Lung (tissue), 12 donors: Measurements from ENCODE around the gene EDC4. TPM values are rescaled to one million over a fixed set of nuclear protein-coding genes. Genes with fewer than 3 reads are reported as not detected.

Experiments used
- ATAC-seq: fragments of 200-7000 bp; cut with Tn5 transposase; one replicate; pipeline ENCODE4 v1.9.1; 2020; ENCODE audit warnings: moderate number of reproducible peaks; ENCODE audit not compliant: insufficient read depth, low FRiP score
- DNase-seq, 3 donors: peaks; one replicate each; pipeline ENCODE4 v3.0.0-alpha.2; 2013 to 2017
- H3K27ac ChIP-seq, 2 donors: one replicate each; pipeline ENCODE4 v1.5.1; 2013; ENCODE audit warnings: mild to moderate bottlenecking in 2 of 2, moderate library complexity in 2 of 2, control low read depth in 1 of 2, inconsistent platforms in 1 of 2, low read depth in 1 of 2, low read length in 1 of 2
- H3K27me3 ChIP-seq, 3 donors: one replicate each; pipeline ENCODE4 v1.5.1; 2013; ENCODE audit warnings: low read length in 2 of 3; ENCODE audit not compliant: control insufficient read depth in 3 of 3, insufficient read depth in 3 of 3
- H3K36me3 ChIP-seq, 4 donors: one replicate each; pipeline ENCODE4 v1.5.1; 2013; ENCODE audit warnings: low read length in 4 of 4, mild to moderate bottlenecking in 1 of 4, moderate library complexity in 1 of 4; ENCODE audit not compliant: control insufficient read depth in 4 of 4, insufficient read depth in 4 of 4
- H3K4me1 ChIP-seq, 5 donors: one replicate each; pipeline ENCODE4 v1.5.1; 2013; ENCODE audit warnings: low read length in 5 of 5, mild to moderate bottlenecking in 2 of 5, moderate library complexity in 1 of 5; ENCODE audit not compliant: control insufficient read depth in 5 of 5, insufficient read depth in 5 of 5
- H3K4me3 ChIP-seq: one replicate; pipeline ENCODE4 v1.5.1; 2013; ENCODE audit warnings: mild to moderate bottlenecking, control low read depth, moderate library complexity
- H3K9ac ChIP-seq, 2 donors: one replicate each; pipeline ENCODE4 v1.5.1; 2013; ENCODE audit warnings: low read length in 2 of 2, control low read depth in 1 of 2; ENCODE audit not compliant: insufficient read depth in 1 of 2
- H3K9me3 ChIP-seq, 4 donors: one replicate each; pipeline ENCODE4 v1.5.1; 2013; ENCODE audit warnings: low read length in 3 of 4, mild to moderate bottlenecking in 1 of 4, moderate library complexity in 1 of 4; ENCODE audit not compliant: control insufficient read depth in 4 of 4, insufficient read depth in 3 of 4
- CTCF ChIP-seq: IDR thresholded peaks from 2 replicates; pipeline ENCODE4 v1.5.1; 2012; ENCODE audit warnings: mild to moderate bottlenecking; ENCODE audit errors: control extremely low read depth, extremely low read depth
- WGBS, 2 donors: extraction: QIAGEN DNeasy Blood & Tissue Kit; methylation state at CpG; one replicate each; pipeline ENCODE4 v1.1.7; 2013; 5-methylcytosine and 5-hydroxymethylcytosine counted together
- polyA plus RNA-seq, 2 donors: library from polyadenylated mRNA; stranded (reverse); fragments of 200-250 nt; gene quantifications; one replicate each; pipeline ENCODE4 v1.2.1, GENCODE V29; 2013
- total RNA-seq, 2 donors: library from RNA; depleted of rRNA in 1 of 2; stranded (reverse); fragments of >200 nt in 1 of 2; gene quantifications; one replicate each; pipeline ENCODE4 v1.2.1, GENCODE V29; 2014 to 2021
- donor health status: control.
- donor health status: control.
- donor health status: Bipolar disorder and iron deficiency.
- donor health status: healthy.
- donor health status: DM: yes; HTN: yes; CAD: no.

Gene EDC4
- total and polyA plus RNA-seq, 4 donors: 33.5 to 60.5 (median 39.5) TPM

- Histone ChIP-seq H3K36me3 (peaks cover 0 to 30% (median 20%) of the 10 kb centered on the region in 4 donors), H3K9me3 (no peaks in the 10 kb centered on the region), H3K4me1 (peaks cover 0 to 24% (median 0%) of the 10 kb centered on the region in 5 donors), H3K9ac (no peak overlapping the region), H3K4me3 (no peak overlapping the region), H3K27me3 (no peaks in the 10 kb centered on the region), H3K27ac (no peak overlapping the region)
- TF ChIP-seq CTCF: peak; percentile 22
- WGBS, 2 donors: 97 to 98% methylated on average over 2 of the region's 2 CpGs
- DNase-seq (peak in 1 of 3 donors; percentile 29), ATAC-seq (no peak)
Observed at GRCh38 chr16:67865318-67865717, 7.5 kb upstream of the EDC4 start.

- H3K4me3 ChIP-seq: no peak overlapping the region
- ATAC-seq: no peak
- no peaks in the 10 kb centered on the region for H3K9me3 ChIP-seq
- H3K4me1 ChIP-seq: peaks cover 0 to 7% (median 4%) of the 10 kb centered on the region in 5 donors
- no peak for TF ChIP-seq CTCF
- H3K9ac ChIP-seq: no peak overlapping the region
- no peaks in the 10 kb centered on the region for H3K27me3 ChIP-seq
- no peak overlapping the region for H3K27ac ChIP-seq
- DNase-seq: no peak
- H3K36me3 ChIP-seq: peaks cover 0 to 32% (median 20%) of the 10 kb centered on the region in 4 donors
- 92 to 95% methylated on average over 6 of the region's 6 CpGs for WGBS, 2 donors
Observed at GRCh38 chr16:67868290-67868689, 4.6 kb upstream of the EDC4 start.

GRCh38 chr16:67869653-67870052, 3.2 kb upstream of the EDC4 start:
- Histone ChIP-seq H3K4me3 (no peak overlapping the region), H3K9ac (no peak overlapping the region), H3K27ac (no peak overlapping the region), H3K36me3 (peaks cover 0 to 31% (median 20%) of the 10 kb centered on the region in 4 donors), H3K27me3 (no peaks in the 10 kb centered on the region), H3K4me1 (peaks cover 7 to 15% (median 9%) of the 10 kb centered on the region in 5 donors), H3K9me3 (no peaks in the 10 kb centered on the region)
- DNase-seq (no peak), ATAC-seq (no peak)
- no peak for TF ChIP-seq CTCF
- WGBS, 2 donors: 89 to 91% methylated on average over 7 of the region's 7 CpGs

GRCh38 chr16:67871256-67871655, 1.6 kb upstream of the EDC4 start:
- Histone ChIP-seq H3K9me3 (no peaks in the 10 kb centered on the region), H3K4me1 (peaks cover 7 to 15% (median 9%) of the 10 kb centered on the region in 5 donors), H3K27me3 (no peaks in the 10 kb centered on the region), H3K4me3 (no peak overlapping the region), H3K36me3 (peaks cover 0 to 30% (median 17%) of the 10 kb centered on the region in 4 donors), H3K27ac (no peak overlapping the region), H3K9ac (no peak overlapping the region)
- 80 to 81% methylated on average over 3 of the region's 3 CpGs for whole genome bisulfite sequencing, 2 donors
- ATAC-seq (no peak), DNase-seq (no peak)
- TF ChIP-seq CTCF: no peak
